Muscle of back (tissue), 11 donors: ENCODE results near the gene POMGNT2. TPM values are rescaled to one million over a fixed set of nuclear protein-coding genes. Genes with fewer than 3 reads are reported as not detected.
A peak's percentile ranks its signal among the peaks of the same experiment; 100 is the strongest.

Experiments
- DNase-seq, 3 donors: peaks; one replicate each; pipeline versions ENCODE4 v3.0.0 to v3.0.0-alpha.2; 2013
- polyA plus RNA-seq, 10 donors: library from polyadenylated mRNA; unstranded; fragments of 120-200 nt; gene quantifications; one replicate each; pipeline ENCODE4 v1.2.1, GENCODE V29; 2013; ENCODE audit not compliant: insufficient read length in 10 of 10

The POMGNT2 gene
- polyA plus RNA-seq, 10 donors, result 16.3 to 25.9 (median 21.4) TPM

- DNase-seq, result peak in 1 of 3 donors; percentile 64
These were observed 951 bp downstream of the POMGNT2 start for GRCh38 chr3:43104660-43105595.

GRCh38 chr3:43104039-43104438 is 1.8 kb downstream of the POMGNT2 start:
- no peak for DNase-seq

GRCh38 chr3:43102773-43103480 is 3.0 kb downstream of the POMGNT2 start:
- DNase-seq, result no peak

- no peak for DNase-seq
These were observed 7.1 kb downstream of the POMGNT2 start for GRCh38 chr3:43098761-43099160.

GRCh38 chr3:43097400-43098080 is 8.3 kb downstream of the POMGNT2 start:
- no peak for DNase-seq

GRCh38 chr3:43096761-43097160 is 9.1 kb downstream of the POMGNT2 start:
- DNase-seq, result no peak

GRCh38 chr3:43095370-43095769 is 10.5 kb downstream of the POMGNT2 start:
- DNase-seq, result peak in 2 of 3 donors; percentile 23 to 38

- peak in 1 of 3 donors; percentile 27 for DNase-seq
These were observed 11.0 kb downstream of the POMGNT2 start for GRCh38 chr3:43094851-43095250.

GRCh38 chr3:43094381-43094780 is 11.5 kb downstream of the POMGNT2 start:
- peak in 1 of 3 donors; percentile 43 for DNase-seq

GRCh38 chr3:43093974-43094373 is 11.9 kb downstream of the POMGNT2 start:
- no peak for DNase-seq

- DNase-seq, result no peak
These were observed 12.9 kb downstream of the POMGNT2 start for GRCh38 chr3:43093006-43093405.

- no peak for DNase-seq
These were observed 14.4 kb downstream of the POMGNT2 start for GRCh38 chr3:43091481-43091880.

GRCh38 chr3:43090238-43090637 is 15.6 kb downstream of the POMGNT2 start:
- no peak for DNase-seq

GRCh38 chr3:43089081-43089480 is 16.8 kb downstream of the POMGNT2 start:
- DNase-seq, result no peak

GRCh38 chr3:43087249-43087776 is 18.6 kb downstream of the POMGNT2 start:
- no peak for DNase-seq

GRCh38 chr3:43086460-43087165 is 19.3 kb downstream of the POMGNT2 start:
- no peak for DNase-seq

GRCh38 chr3:43082457-43082856 is 23.4 kb downstream of the POMGNT2 start:
- no peak for DNase-seq

GRCh38 chr3:43081796-43082195 is 24.1 kb downstream of the POMGNT2 start:
- no peak for DNase-seq

GRCh38 chr3:43080726-43081568 is 24.9 kb downstream of the POMGNT2 start:
- no peak for DNase-seq
